ENCODE data around the gene COX6B1.

- TF ChIP-seq CTCF (IDR thresholded peaks at IDR 0.05) (no peak), REST (IDR thresholded peaks at IDR 0.05; ENCODE audit: insufficient read depth in 1 of 2, low read depth in 2 of 2, low read length in 1 of 2) (no peak), TCF7L2 (IDR thresholded peaks at IDR 0.05; ENCODE audit: low read depth, low read length) (no peak), POLR2AphosphoS5 (IDR thresholded peaks at IDR 0.05; ENCODE audit: low read depth, low read length) (no peak)
These were observed 17.0 kb downstream of the COX6B1 start for GRCh38 chr19:35665157-35665556.

Data from Panc1 (cell line).